Mesenchymal stem cell (in vitro differentiated cells and primary cell): ENCODE data around the gene SLC17A4.

ENCODE experiments used
- DNase-seq: peaks from one replicate; pipeline ENCODE4 v3.0.0-alpha.2; 2013
- H2AFZ ChIP-seq: one replicate; pipeline ENCODE4 v1.6.1; 2013; ENCODE audit warnings: low read depth, mild to moderate bottlenecking, control low read depth, inconsistent platforms, low read length, moderate library complexity
- H2AK5ac ChIP-seq: 2 replicates; pipeline ENCODE4 v1.6.1; 2013; ENCODE audit warnings: low read length, moderate library complexity, mild to moderate bottlenecking, inconsistent platforms; ENCODE audit not compliant: severe bottlenecking
- H2BK120ac ChIP-seq: one replicate; pipeline ENCODE4 v1.6.1; 2013; ENCODE audit warnings: low read depth, mild to moderate bottlenecking, inconsistent platforms, low read length, moderate library complexity
- H2BK12ac ChIP-seq, 2 experiments: one replicate each; pipeline ENCODE4 v1.6.1; 2013; ENCODE audit warnings: inconsistent platforms in 2 of 2, low read length in 2 of 2, mild to moderate bottlenecking in 2 of 2, moderate library complexity in 2 of 2, control low read depth in 1 of 2
- H2BK15ac ChIP-seq: one replicate; pipeline ENCODE4 v1.6.1; 2013; ENCODE audit warnings: mild to moderate bottlenecking, low read depth, inconsistent platforms; ENCODE audit not compliant: poor library complexity, severe bottlenecking
- H2BK5ac ChIP-seq: 2 replicates; pipeline ENCODE4 v1.6.1; 2013; ENCODE audit warnings: low read depth, mild to moderate bottlenecking, low read length, control low read depth, inconsistent platforms; ENCODE audit not compliant: poor library complexity, severe bottlenecking
- H3K14ac ChIP-seq, 2 experiments: one replicate each; pipeline ENCODE4 v1.6.1; 2013; ENCODE audit warnings: inconsistent platforms in 2 of 2, low read length in 2 of 2, control low read depth in 1 of 2, mild to moderate bottlenecking in 1 of 2, moderate library complexity in 1 of 2
- H3K18ac ChIP-seq, 2 experiments: one replicate each; pipeline ENCODE4 v1.6.1; 2013; ENCODE audit warnings: inconsistent platforms in 2 of 2, low read length in 2 of 2, control low read depth in 1 of 2, low read depth in 1 of 2, mild to moderate bottlenecking in 1 of 2
- H3K23ac ChIP-seq, 2 experiments: one replicate each; pipeline ENCODE4 v1.6.1; 2013; ENCODE audit warnings: inconsistent platforms in 2 of 2, low read length in 2 of 2, mild to moderate bottlenecking in 2 of 2, moderate library complexity in 2 of 2, control low read depth in 1 of 2
- H3K27ac ChIP-seq: 2 replicates; pipeline ENCODE4 v1.5.1; 2013; ENCODE audit warnings: mild to moderate bottlenecking, moderate library complexity, low read length, control low read depth, inconsistent platforms; ENCODE audit not compliant: poor library complexity, severe bottlenecking
- H3K27me3 ChIP-seq, 2 experiments: 2 replicates each; pipeline versions ENCODE4 v1.6.1 to v1.7.0; 2013; ENCODE audit warnings: low read length in 2 of 2, mild to moderate bottlenecking in 2 of 2, moderate library complexity in 2 of 2, control low read depth in 1 of 2, inconsistent platforms in 1 of 2; ENCODE audit not compliant: control insufficient read depth in 1 of 2, insufficient read depth in 1 of 2
- H3K36me3 ChIP-seq, 2 experiments: 2 replicates each; pipeline versions ENCODE4 v1.6.1 to v1.7.0; 2013; ENCODE audit warnings: low read length in 2 of 2, control low read depth in 1 of 2, inconsistent platforms in 1 of 2, low read depth in 1 of 2, mild to moderate bottlenecking in 1 of 2; ENCODE audit not compliant: insufficient read depth in 2 of 2, control insufficient read depth in 1 of 2
- H3K4ac ChIP-seq, 2 experiments: one replicate each; pipeline ENCODE4 v1.6.1; 2013; ENCODE audit warnings: inconsistent platforms in 2 of 2, low read length in 2 of 2, mild to moderate bottlenecking in 2 of 2, moderate library complexity in 2 of 2, control low read depth in 1 of 2, low read depth in 1 of 2
- H3K4me1 ChIP-seq: 2 replicates; pipeline ENCODE4 v1.6.1; 2013; ENCODE audit warnings: low read depth, low read length, control low read depth; ENCODE audit not compliant: control insufficient read depth, insufficient read depth
- H3K4me2 ChIP-seq: 2 replicates; pipeline ENCODE4 v1.6.1; 2013; ENCODE audit warnings: low read length, mild to moderate bottlenecking, inconsistent platforms; ENCODE audit not compliant: poor library complexity, severe bottlenecking
- H3K4me3 ChIP-seq, 2 experiments: 2 replicates each; pipeline versions ENCODE4 v1.5.1 to v1.7.0; 2013; ENCODE audit warnings: low read length in 2 of 2, mild to moderate bottlenecking in 2 of 2, control low read depth in 1 of 2, low read depth in 1 of 2; ENCODE audit not compliant: insufficient read depth in 1 of 2
- H3K79me1 ChIP-seq: replicated peaks from 2 replicates; pipeline ENCODE4 v1.6.1; 2013; ENCODE audit warnings: mild to moderate bottlenecking, control low read depth, low read length, inconsistent platforms; ENCODE audit not compliant: poor library complexity, severe bottlenecking
- H3K9ac ChIP-seq: 2 replicates; pipeline ENCODE4 v1.7.0; 2013; ENCODE audit warnings: mild to moderate bottlenecking, low read length, moderate library complexity
- H3K9me3 ChIP-seq: 2 replicates; pipeline ENCODE4 v1.7.0; 2013; ENCODE audit warnings: mild to moderate bottlenecking, low read length; ENCODE audit not compliant: control insufficient read depth
- H4K8ac ChIP-seq: one replicate; pipeline ENCODE4 v1.6.1; 2013; ENCODE audit warnings: inconsistent platforms, mild to moderate bottlenecking, low read length, moderate library complexity
- H4K91ac ChIP-seq: one replicate; pipeline ENCODE4 v1.6.1; 2013; ENCODE audit warnings: mild to moderate bottlenecking, low read length, inconsistent platforms
- WGBS: methylation state at CpG from one replicate; pipeline ENCODE4 v1.1.7; 2013; ENCODE audit warnings: mixed read lengths; 5-methylcytosine and 5-hydroxymethylcytosine counted together

Gene SLC17A4

DNA sequence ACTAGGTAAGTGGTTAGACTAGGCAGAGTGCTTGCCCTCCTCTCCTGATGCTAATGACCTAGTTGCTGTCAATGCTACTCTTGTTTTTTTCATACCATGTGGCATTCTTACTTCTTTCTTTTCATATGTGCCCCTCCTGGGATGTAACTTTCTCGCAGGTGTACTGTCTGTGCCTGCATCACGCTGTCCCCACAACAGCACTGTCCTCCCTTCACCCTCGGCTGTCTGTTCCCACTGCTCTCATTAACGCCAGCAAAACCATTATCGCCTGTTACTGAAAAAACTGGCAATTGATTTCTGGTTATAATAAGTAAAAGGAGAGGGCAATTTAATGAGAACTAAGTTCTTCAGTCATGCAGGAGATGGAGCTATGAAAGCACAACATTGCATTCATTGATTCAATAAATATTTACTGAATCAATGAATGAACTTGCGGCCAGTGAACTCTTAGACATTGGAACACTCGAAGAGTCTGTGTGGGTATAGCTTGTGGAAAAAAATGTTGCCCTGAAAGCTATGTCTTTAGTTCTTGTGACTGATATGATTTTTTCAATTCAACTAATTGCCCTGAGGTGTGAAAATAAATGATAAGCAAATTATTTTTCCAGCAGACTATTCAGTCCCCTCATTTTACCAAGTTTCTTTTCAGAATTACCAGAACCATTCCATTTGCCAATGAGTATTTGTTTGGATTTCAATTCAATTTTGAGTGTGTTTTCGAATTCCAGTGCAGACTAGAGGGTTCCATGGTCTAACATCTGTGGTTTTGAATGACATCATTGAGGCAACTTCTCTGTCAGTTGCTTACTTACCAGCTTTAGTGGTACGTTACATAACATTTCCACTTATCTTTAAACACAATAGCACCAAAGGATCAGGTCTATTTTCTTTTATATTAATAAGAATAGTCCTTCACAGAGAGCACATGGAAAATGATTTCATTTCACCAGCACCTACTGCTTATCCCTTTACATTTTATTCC lies 2.1 kb downstream of the SLC17A4 start:
- Histone ChIP-seq H3K23ac (no peak overlapping the region), H3K4me2 (no peak overlapping the region), H3K18ac (no peak overlapping the region), H4K91ac (no peak overlapping the region), H3K4me1 (peaks cover 1% of the 10 kb centered on the region), H4K8ac (no peak overlapping the region), H3K9me3 (no peaks in the 10 kb centered on the region), H2AK5ac (peak overlapping the region; percentile 86), H2BK12ac (no peak overlapping the region), H3K14ac (no peak overlapping the region), H3K27me3 (peaks cover 0 to 31% of the 10 kb centered on the region in 2 experiments), H2BK5ac (no peak overlapping the region), H3K79me1 (no peaks in the 10 kb centered on the region), H3K36me3 (no peaks in the 10 kb centered on the region), H3K27ac (no peak overlapping the region), H3K9ac (no peak overlapping the region), H2BK15ac (no peak overlapping the region), H2AFZ (no peak overlapping the region), H3K4ac (no peak overlapping the region), H2BK120ac (no peak overlapping the region), H3K4me3 (no peak overlapping the region)
- DNase-seq, result no peak
- WGBS, result 70% methylated on average over 7 of the region's 9 CpGs

DNA sequence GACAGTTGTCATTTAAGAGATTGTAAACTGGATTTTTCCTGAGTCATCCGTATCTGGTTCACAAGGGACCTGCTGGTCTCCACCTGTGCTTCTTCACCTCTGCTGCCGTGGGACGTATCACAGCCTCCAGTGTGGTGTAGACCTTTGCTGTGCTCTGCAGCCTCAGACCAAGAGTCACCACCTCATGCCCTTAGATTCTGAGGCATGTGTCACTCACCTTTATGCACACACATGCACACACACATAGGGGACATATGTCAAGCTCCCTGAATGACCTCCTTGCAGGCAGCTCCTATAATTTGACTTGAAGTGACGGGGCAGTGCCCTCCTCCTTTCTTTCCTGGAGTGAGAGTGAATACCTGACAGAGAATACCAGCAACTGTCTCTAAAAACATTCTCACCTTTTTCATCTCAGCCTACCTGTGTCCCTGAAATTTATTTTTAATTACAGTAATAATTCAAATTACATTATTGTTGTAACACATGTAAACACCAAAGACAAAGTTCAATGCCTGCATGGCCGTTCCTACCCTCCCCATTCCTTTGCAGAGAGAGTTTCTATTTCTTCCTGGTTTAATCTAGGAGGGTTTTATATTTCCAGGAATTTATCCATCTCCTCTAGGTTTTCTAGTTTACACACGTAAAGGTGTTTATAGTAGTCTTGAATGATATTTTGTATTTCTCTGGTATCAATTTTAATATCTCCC lies 3.5 kb downstream of the SLC17A4 start:
- Histone ChIP-seq H3K4me3 (no peak overlapping the region), H3K4me2 (no peak overlapping the region), H3K18ac (no peak overlapping the region), H2BK12ac (no peak overlapping the region), H2BK5ac (no peak overlapping the region), H2AK5ac (no peak overlapping the region), H3K9ac (no peak overlapping the region), H3K27me3 (peaks cover 0 to 31% of the 10 kb centered on the region in 2 experiments), H2AFZ (no peak overlapping the region), H3K9me3 (no peaks in the 10 kb centered on the region), H3K79me1 (no peaks in the 10 kb centered on the region), H3K36me3 (no peaks in the 10 kb centered on the region), H3K4me1 (peaks cover 1% of the 10 kb centered on the region), H2BK120ac (no peak overlapping the region), H4K91ac (no peak overlapping the region), H2BK15ac (no peak overlapping the region), H3K14ac (no peak overlapping the region), H3K27ac (no peak overlapping the region), H3K23ac (no peak overlapping the region), H3K4ac (no peak overlapping the region), H4K8ac (no peak overlapping the region)
- no peak for DNase-seq
- WGBS, result 70% methylated on average over 4 of the region's 6 CpGs

DNA sequence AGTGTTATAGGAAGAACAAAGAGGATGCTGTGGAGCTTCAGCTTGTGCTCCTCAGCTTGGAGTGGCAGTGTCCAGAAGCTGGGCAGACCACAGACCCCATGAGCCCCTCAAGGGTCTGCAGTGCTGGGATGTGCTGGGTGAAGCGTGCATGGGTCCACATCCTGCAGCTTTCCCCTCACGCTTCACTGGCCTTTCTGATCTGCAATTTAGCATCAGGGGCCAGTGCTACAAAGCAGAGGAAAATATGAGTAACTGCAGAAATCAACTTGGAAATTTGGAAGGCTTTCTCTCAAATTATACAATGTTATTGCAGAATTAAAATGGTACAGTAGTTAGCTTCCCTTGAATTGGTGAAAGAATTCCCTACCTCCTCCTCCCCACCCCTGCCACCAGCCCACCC lies 10.1 kb downstream of the SLC17A4 start:
- Histone ChIP-seq H2AFZ (no peak overlapping the region), H3K36me3 (no peaks in the 10 kb centered on the region), H4K8ac (no peak overlapping the region), H3K27ac (no peak overlapping the region), H2BK15ac (no peak overlapping the region), H2BK5ac (no peak overlapping the region), H2BK120ac (no peak overlapping the region), H2AK5ac (no peak overlapping the region), H3K23ac (no peak overlapping the region), H3K4ac (no peak overlapping the region), H2BK12ac (no peak overlapping the region), H3K79me1 (no peaks in the 10 kb centered on the region), H3K4me2 (no peak overlapping the region), H3K9me3 (no peaks in the 10 kb centered on the region), H3K18ac (no peak overlapping the region), H4K91ac (no peak overlapping the region), H3K4me1 (no peaks in the 10 kb centered on the region), H3K9ac (no peak overlapping the region), H3K27me3 (peaks cover 0 to 6% of the 10 kb centered on the region in 2 experiments), H3K4me3 (no peak overlapping the region), H3K14ac (no peak overlapping the region)
- DNase-seq, result no peak
- 100% methylated on average over 2 of the region's 2 CpGs for WGBS

DNA sequence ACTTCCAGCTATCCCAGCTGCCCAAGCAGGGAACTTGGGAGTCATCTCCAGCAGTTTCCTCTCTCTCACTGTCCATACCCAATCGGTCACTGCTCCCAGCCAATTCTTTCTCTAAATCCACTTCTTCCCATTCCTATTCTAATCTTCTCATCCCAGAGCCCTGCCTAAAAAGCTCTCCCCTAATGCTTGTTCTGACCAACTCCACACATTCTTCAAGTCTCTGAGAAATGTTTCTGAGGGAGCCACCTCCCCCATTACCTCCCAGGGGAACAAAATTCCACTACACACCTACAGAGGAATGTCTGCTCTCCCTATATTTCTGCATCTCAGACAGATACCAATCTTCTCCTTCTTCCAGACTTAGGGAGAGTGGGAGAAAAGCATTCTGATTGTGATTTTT lies 14.0 kb downstream of the SLC17A4 start:
- Histone ChIP-seq H3K9me3 (no peaks in the 10 kb centered on the region), H3K14ac (no peak overlapping the region)
- 82% methylated on average over 1 of the region's 1 CpG for WGBS

More for the DNA sequence above, 14.0 kb downstream of the SLC17A4 start:
- no peaks in the 10 kb centered on the region for H3K79me1 ChIP-seq
- H4K91ac ChIP-seq, result no peak overlapping the region
- no peak overlapping the region for H3K4me3 ChIP-seq
- H3K4ac ChIP-seq, result no peak overlapping the region
- no peak overlapping the region for H4K8ac ChIP-seq
- no peak overlapping the region for H2BK120ac ChIP-seq
- H2AK5ac ChIP-seq, result no peak overlapping the region
- no peak overlapping the region for H3K4me2 ChIP-seq
- no peak overlapping the region for H2BK12ac ChIP-seq
- no peak overlapping the region for H2AFZ ChIP-seq
- H3K27me3 ChIP-seq, result peaks cover 0 to 6% of the 10 kb centered on the region in 2 experiments
- H3K23ac ChIP-seq, result no peak overlapping the region
- no peak for DNase-seq
- H2BK5ac ChIP-seq, result no peak overlapping the region
- H3K4me1 ChIP-seq, result no peaks in the 10 kb centered on the region
- H3K9ac ChIP-seq, result no peak overlapping the region
- no peak overlapping the region for H2BK15ac ChIP-seq
- H3K27ac ChIP-seq, result no peak overlapping the region
- no peak overlapping the region for H3K18ac ChIP-seq
- no peaks in the 10 kb centered on the region for H3K36me3 ChIP-seq
